ENCODE measurements around the gene SDF4.

The SDF4 gene

GRCh38 chr1:1231400-1232207 is at the start of gene SDF4:
SDF4 (minus strand) TSS chr1:1232001; CDS start chr1:1228772, 3,229 bp downstream.
- DNase-seq (ENCODE audit: low read depth): peak; percentile 96

- no peak for DNase-seq (ENCODE audit: low read depth)
Measured at GRCh38 chr1:1280782-1281481, 49.1 kb upstream of the SDF4 start.

- no peak for DNase-seq (ENCODE audit: low read depth)
Measured at GRCh38 chr1:1279028-1279427, 47.2 kb upstream of the SDF4 start.

GRCh38 chr1:1278620-1279019 is 46.8 kb upstream of the SDF4 start:
- DNase-seq (ENCODE audit: low read depth): no peak

GRCh38 chr1:1275836-1276235 is 44.0 kb upstream of the SDF4 start:
- DNase-seq (ENCODE audit: low read depth): no peak

- no peak for DNase-seq (ENCODE audit: low read depth)
Measured at GRCh38 chr1:1274931-1275431, 43.2 kb upstream of the SDF4 start.

- no peak for DNase-seq (ENCODE audit: low read depth)
Measured at GRCh38 chr1:1274299-1274930, 42.6 kb upstream of the SDF4 start.

GRCh38 chr1:1273512-1274298 is 41.9 kb upstream of the SDF4 start, which contains the start of gene UBE2J2:
UBE2J2 (minus strand) TSS chr1:1273854; CDS start chr1:1267992, 5,862 bp downstream.
- peak; percentile 90 for DNase-seq (ENCODE audit: low read depth)

GRCh38 chr1:1273209-1273511 is 41.4 kb upstream of the SDF4 start:
- peak; percentile 19 for DNase-seq (ENCODE audit: low read depth)

- no peak for DNase-seq (ENCODE audit: low read depth)
Measured at GRCh38 chr1:1272341-1273208, 40.8 kb upstream of the SDF4 start.

GRCh38 chr1:1270813-1271212 is 39.0 kb upstream of the SDF4 start:
- DNase-seq (ENCODE audit: low read depth): peak; percentile 18

- no peak for DNase-seq (ENCODE audit: low read depth)
Measured at GRCh38 chr1:1268284-1268682, 36.5 kb upstream of the SDF4 start.

- no peak for DNase-seq (ENCODE audit: low read depth)
Measured at GRCh38 chr1:1267488-1268283, 35.9 kb upstream of the SDF4 start.

GRCh38 chr1:1264868-1265272 is 33.1 kb upstream of the SDF4 start:
- peak; percentile 100 for DNase-seq (ENCODE audit: low read depth)

GRCh38 chr1:1264026-1264425 is 32.2 kb upstream of the SDF4 start:
- no peak for DNase-seq (ENCODE audit: low read depth)

GRCh38 chr1:1262758-1263157 is 31.0 kb upstream of the SDF4 start:
- DNase-seq (ENCODE audit: low read depth): no peak

GRCh38 chr1:1262071-1262470 is 30.3 kb upstream of the SDF4 start:
- DNase-seq (ENCODE audit: low read depth): no peak

GRCh38 chr1:1260843-1261560 is 29.2 kb upstream of the SDF4 start:
- no peak for DNase-seq (ENCODE audit: low read depth)

GRCh38 chr1:1259951-1260600 is 28.3 kb upstream of the SDF4 start:
- no peak for DNase-seq (ENCODE audit: low read depth)

Data from EH (cell line).